Measurements from ENCODE around the gene BTBD17.

The BTBD17 gene

GRCh38 chr17:74324521-74324920 lies 37.1 kb downstream of the BTBD17 start:
- no peaks in the 10 kb centered on the region for H3K9me3 Mint-ChIP-seq
- H3K4me3 Mint-ChIP-seq: no peak overlapping the region
- no peak for DNase-seq
- peaks cover 42% of the 10 kb centered on the region for H3K27me3 Mint-ChIP-seq
- H3K27ac Mint-ChIP-seq: no peak overlapping the region
- H3K4me1 Mint-ChIP-seq (ENCODE audit: low read depth): peaks cover 20% of the 10 kb centered on the region
- no peaks in the 10 kb centered on the region for H3K36me3 Mint-ChIP-seq (ENCODE audit: low read depth)

GRCh38 chr17:74318391-74318790 lies 43.3 kb downstream of the BTBD17 start:
- no peaks in the 10 kb centered on the region for H3K4me1 Mint-ChIP-seq (ENCODE audit: low read depth)
- H3K9me3 Mint-ChIP-seq: no peaks in the 10 kb centered on the region
- DNase-seq: no peak
- peaks cover 8% of the 10 kb centered on the region for H3K27me3 Mint-ChIP-seq
- H3K27ac Mint-ChIP-seq: no peak overlapping the region
- H3K4me3 Mint-ChIP-seq: no peak overlapping the region
- H3K36me3 Mint-ChIP-seq (ENCODE audit: low read depth): no peaks in the 10 kb centered on the region

- H3K27ac Mint-ChIP-seq: no peak overlapping the region
- H3K9me3 Mint-ChIP-seq: no peaks in the 10 kb centered on the region
- H3K27me3 Mint-ChIP-seq: peaks cover 4% of the 10 kb centered on the region
- H3K36me3 Mint-ChIP-seq (ENCODE audit: low read depth): no peaks in the 10 kb centered on the region
- H3K4me1 Mint-ChIP-seq (ENCODE audit: low read depth): no peaks in the 10 kb centered on the region
- H3K4me3 Mint-ChIP-seq: no peak overlapping the region
- no peak for DNase-seq
Measured at GRCh38 chr17:74317071-74317470, 44.6 kb downstream of the BTBD17 start.

GRCh38 chr17:74316220-74316619 lies 45.4 kb downstream of the BTBD17 start:
- no peaks in the 10 kb centered on the region for H3K9me3 Mint-ChIP-seq
- DNase-seq: no peak
- H3K4me1 Mint-ChIP-seq (ENCODE audit: low read depth): no peaks in the 10 kb centered on the region
- no peak overlapping the region for H3K27ac Mint-ChIP-seq
- H3K36me3 Mint-ChIP-seq (ENCODE audit: low read depth): no peaks in the 10 kb centered on the region
- H3K27me3 Mint-ChIP-seq: no peaks in the 10 kb centered on the region
- no peak overlapping the region for H3K4me3 Mint-ChIP-seq

- H3K36me3 Mint-ChIP-seq (ENCODE audit: low read depth): no peaks in the 10 kb centered on the region
- H3K4me3 Mint-ChIP-seq: no peak overlapping the region
- H3K4me1 Mint-ChIP-seq (ENCODE audit: low read depth): no peaks in the 10 kb centered on the region
- no peak for DNase-seq
- H3K9me3 Mint-ChIP-seq: no peaks in the 10 kb centered on the region
- H3K27me3 Mint-ChIP-seq: no peaks in the 10 kb centered on the region
- H3K27ac Mint-ChIP-seq: no peak overlapping the region
Measured at GRCh38 chr17:74314877-74315276, 46.8 kb downstream of the BTBD17 start.

- H3K4me3 Mint-ChIP-seq: no peak overlapping the region
- DNase-seq: no peak
- H3K36me3 Mint-ChIP-seq (ENCODE audit: low read depth): no peaks in the 10 kb centered on the region
Measured at GRCh38 chr17:74309902-74310301, 51.8 kb downstream of the BTBD17 start.

GRCh38 chr17:74307984-74308773 lies 53.5 kb downstream of the BTBD17 start:
- DNase-seq: no peak
- H3K4me3 Mint-ChIP-seq: no peak overlapping the region
- peaks cover 10% of the 10 kb centered on the region for H3K4me1 Mint-ChIP-seq (ENCODE audit: low read depth)
- H3K36me3 Mint-ChIP-seq (ENCODE audit: low read depth): no peaks in the 10 kb centered on the region
- H3K9me3 Mint-ChIP-seq: no peaks in the 10 kb centered on the region
- H3K27me3 Mint-ChIP-seq: no peaks in the 10 kb centered on the region
- no peak overlapping the region for H3K27ac Mint-ChIP-seq

More at GRCh38 chr17:74309902-74310301, 51.8 kb downstream of the BTBD17 start:
- Mint-ChIP-seq H3K4me1 (ENCODE audit: low read depth) (peaks cover 10% of the 10 kb centered on the region), H3K9me3 (no peaks in the 10 kb centered on the region), H3K27me3 (no peaks in the 10 kb centered on the region), H3K27ac (no peak overlapping the region)

All from activated T-cell treated with anti-CD3 and anti-CD28 coated beads, Interleukin-2, amount 50 U/mL, for 24 hours (primary cell).